Astrocyte of the cerebellum (primary cell): ENCODE measurements around the gene PRKN.

Source experiments
- DNase-seq: peaks from one replicate; pipeline ENCODE4 v3.0.0-alpha.2; 2011; ENCODE audit warnings: low read depth
- H3K4me3 ChIP-seq: 2 replicates; pipeline ENCODE4 v1.5.1; 2011; ENCODE audit warnings: mild to moderate bottlenecking, low read depth, low read length, moderate library complexity
- in situ Hi-C: cut with HindIII; loops from 2 replicates; pipeline ENCODE4 v1.10.0; 2017; ENCODE audit warnings: low sequenced_read_pairs
- TF ChIP-seq, protein P1 (sequence below): IDR thresholded peaks from 2 replicates; pipeline ENCODE4 v1.5.1; 2012; ENCODE audit warnings: low read length, low read depth, moderate library complexity, mild to moderate bottlenecking; ENCODE audit errors: missing control alignments

Gene PRKN

DNA sequence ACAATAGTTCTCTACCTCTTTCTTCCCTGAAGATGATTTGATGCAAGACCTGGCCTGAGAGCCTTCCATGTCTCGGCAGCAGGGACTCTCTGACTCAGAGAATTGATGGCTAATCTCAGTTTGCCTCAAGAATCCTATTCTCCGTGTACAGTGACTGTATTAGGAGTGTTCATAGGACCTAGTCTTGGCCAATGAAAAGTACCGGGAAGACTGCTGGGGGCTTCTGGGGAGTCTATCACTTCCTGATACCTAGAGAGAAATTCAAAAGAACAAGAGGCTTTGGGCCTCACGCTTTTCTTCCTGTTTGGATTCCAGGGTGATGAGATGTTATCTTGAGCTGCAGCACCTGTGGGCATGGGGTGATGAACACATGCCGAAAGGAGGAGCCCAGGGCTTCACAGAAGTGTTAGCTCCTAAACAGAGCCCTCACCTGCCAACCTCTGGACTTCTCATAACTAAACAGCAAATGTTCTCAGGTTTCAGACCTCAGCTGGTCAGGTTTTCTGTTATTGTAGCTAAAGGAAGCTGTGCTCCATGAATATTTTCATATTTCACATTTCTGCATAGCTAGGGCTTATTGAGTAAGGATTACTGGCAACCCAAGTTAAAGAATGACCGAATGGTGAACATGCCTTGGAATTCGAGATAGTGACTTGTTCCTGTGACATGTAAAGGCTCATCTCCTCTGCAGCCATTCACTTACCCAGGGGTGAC lies 1130.6 kb downstream of the PRKN start:
- no peak for DNase-seq
- H3K4me3 ChIP-seq: no peak overlapping the region
- TF ChIP-seq, protein P1, sequence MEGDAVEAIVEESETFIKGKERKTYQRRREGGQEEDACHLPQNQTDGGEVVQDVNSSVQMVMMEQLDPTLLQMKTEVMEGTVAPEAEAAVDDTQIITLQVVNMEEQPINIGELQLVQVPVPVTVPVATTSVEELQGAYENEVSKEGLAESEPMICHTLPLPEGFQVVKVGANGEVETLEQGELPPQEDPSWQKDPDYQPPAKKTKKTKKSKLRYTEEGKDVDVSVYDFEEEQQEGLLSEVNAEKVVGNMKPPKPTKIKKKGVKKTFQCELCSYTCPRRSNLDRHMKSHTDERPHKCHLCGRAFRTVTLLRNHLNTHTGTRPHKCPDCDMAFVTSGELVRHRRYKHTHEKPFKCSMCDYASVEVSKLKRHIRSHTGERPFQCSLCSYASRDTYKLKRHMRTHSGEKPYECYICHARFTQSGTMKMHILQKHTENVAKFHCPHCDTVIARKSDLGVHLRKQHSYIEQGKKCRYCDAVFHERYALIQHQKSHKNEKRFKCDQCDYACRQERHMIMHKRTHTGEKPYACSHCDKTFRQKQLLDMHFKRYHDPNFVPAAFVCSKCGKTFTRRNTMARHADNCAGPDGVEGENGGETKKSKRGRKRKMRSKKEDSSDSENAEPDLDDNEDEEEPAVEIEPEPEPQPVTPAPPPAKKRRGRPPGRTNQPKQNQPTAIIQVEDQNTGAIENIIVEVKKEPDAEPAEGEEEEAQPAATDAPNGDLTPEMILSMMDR: no peak
- in situ Hi-C loops: no loop called here

DNA sequence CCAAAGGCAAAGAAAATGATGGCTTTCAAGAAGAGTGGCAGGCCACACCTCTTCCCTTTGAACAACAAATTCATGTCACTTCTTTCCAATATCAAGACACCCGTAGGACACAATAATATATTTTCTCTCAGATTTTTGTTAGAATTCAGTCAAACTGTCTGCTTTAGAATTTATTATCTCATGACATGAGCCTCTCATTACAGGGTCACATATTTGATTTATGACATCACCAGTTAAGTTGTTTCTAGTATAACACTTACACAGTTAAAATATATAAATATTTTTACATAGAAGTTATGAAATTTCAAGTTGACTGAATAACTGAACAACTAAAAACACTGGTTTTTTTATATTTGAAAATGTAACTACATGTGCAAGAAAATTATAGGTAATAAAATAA lies 1133.2 kb downstream of the PRKN start:
- in situ Hi-C loops: no loop called here
- TF ChIP-seq, protein P1: no peak
- no peak for DNase-seq
- H3K4me3 ChIP-seq: no peak overlapping the region

DNA sequence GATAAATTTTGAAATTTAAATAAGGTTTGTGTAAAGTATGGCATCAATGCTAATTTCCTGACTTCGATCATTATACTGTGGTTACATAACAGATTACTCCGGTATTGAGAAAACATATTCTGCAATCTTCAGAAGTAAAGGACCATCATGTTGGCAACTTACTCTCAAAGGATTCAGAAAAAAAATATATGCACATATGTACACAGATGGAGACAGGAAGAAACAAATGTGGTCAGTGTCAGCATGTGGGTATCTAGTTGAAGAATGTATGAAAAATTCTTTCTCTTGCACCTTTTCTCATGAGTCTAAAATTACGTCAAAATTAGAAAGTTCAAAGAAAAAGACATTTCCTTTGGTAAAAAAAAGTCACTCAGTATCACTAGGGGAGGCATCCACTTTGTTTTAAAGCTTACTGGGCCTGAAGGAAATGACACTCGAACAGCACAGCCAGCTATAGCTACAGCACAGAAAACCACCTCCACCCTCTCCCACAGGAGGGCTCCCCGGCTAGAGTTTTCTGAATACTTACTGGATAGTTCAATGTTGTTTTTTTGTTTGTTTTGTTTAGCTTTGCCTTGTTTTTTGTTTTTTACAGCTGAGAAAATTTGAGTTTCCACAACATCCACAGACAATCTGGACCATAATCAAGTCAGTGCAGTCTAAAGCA lies 1136.5 kb downstream of the PRKN start:
- DNase-seq: peak; percentile 9
- H3K4me3 ChIP-seq: no peak overlapping the region
- in situ Hi-C loops: no loop called here
- TF ChIP-seq, protein P1: no peak

DNA sequence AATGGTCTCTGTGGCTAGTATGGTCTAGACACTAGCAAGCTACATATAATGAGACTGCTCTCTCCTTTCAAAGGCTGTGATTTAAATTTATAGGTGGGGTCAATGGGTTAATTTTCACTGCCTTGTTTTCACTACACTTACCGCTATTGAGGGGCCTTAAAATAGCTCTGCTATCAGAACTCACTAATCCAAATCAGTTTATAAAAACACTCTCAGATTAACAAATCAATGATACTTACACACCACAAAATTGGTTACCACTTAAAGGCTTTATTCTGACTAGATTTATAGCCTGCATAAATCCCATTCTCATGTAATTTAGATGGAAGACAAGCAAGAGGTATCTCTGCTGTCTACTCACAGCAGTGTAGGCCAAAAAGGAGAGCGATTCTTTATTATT lies 1140.7 kb downstream of the PRKN start:
- no peak overlapping the region for H3K4me3 ChIP-seq
- TF ChIP-seq, protein P1: no peak
- in situ Hi-C loops: no loop called here
- no peak for DNase-seq

DNA sequence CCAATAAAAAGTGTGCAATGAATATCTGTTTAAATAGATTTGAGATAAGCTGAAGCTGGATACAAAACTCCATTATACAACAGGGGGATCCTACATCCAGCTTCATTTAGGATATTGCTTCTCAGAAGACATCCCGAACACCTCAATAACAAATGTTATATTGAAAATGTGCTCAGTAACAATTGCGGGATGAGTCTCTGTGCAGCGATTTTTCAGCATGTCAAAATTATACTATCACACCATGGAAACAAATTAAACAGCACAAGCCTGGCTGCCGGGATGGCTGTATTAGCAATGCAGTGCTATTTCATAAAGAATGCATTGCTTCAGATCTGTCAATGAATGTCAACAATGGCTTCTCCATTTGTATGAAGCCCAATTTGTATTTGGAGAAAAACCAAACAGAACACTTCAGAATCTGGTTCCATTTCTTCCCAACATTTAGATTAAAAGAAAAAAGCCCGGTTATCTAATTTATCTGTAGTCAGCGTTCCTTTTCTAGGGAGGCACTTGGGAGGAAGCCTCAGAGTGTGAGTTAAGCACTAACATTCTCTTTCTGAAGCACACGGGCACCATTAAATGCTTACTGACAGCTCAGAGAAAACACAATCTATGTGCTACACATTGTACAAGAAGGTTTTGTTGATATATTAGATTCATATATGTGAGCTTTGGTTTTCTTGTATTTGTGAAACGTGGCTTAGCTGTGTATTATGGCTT lies 1142.8 kb downstream of the PRKN start:
- no peak for DNase-seq
- H3K4me3 ChIP-seq: no peak overlapping the region
- TF ChIP-seq, protein P1: no peak
- in situ Hi-C loops: no loop called here

DNA sequence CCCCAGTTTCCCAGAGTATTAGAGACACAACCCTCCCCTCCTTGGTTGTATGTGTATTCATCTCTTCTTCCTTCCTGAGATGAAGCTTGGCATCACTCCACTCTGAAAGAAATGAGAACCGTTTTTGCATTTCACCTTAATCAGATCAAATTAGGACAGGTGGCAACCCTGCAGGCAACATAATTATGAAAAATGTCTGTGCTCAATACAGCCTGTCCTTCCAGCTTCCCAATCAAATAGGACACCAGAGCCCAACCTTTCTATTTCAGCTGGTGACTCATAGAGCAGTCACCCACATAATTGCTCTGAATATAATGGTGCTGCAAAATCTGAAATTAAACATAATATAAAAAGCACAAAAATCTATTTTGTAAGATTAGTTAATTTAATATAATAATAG lies 1143.5 kb downstream of the PRKN start:
- in situ Hi-C loops: no loop called here
- H3K4me3 ChIP-seq: no peak overlapping the region
- DNase-seq: no peak
- TF ChIP-seq, protein P1: no peak
